Lower leg skin (tissue), 4 donors: ENCODE results near the gene TAPT1. TPM values are rescaled to one million over a fixed set of nuclear protein-coding genes. Genes with fewer than 3 reads are reported as not detected.
A peak's percentile ranks its signal among the peaks of the same experiment; 100 is the strongest.

Experiments used
- DNase-seq, 2 donors: peaks; one replicate each; pipeline ENCODE4 v3.0.0-alpha.2; 2019; ENCODE audit warnings: low spot score in 2 of 2
- H3K4me3 ChIP-seq: fragments of 200-600 bp; sonication (generic); 2 replicates; pipeline ENCODE4 v1.5.1; 2017; ENCODE audit warnings: mild to moderate bottlenecking, low read depth; ENCODE audit not compliant: poor library complexity, severe bottlenecking
- POLR2A ChIP-seq, 2 donors: fragments of 450-650 bp; IDR thresholded peaks; one replicate each; pipeline ENCODE4 v1.6.1; 2016 to 2017; ENCODE audit warnings: antibody characterized with exemption in 2 of 2, mild to moderate bottlenecking in 1 of 2, moderate library complexity in 1 of 2
- WGBS, 2 donors: methylation state at CpG; one replicate each; pipeline ENCODE4 v1.1.5; 2018; 5-methylcytosine and 5-hydroxymethylcytosine counted together
- intact Hi-C: fragments of 100-400 bp; cut with DNase I; formaldehyde crosslinking; loops from one replicate; pipeline ENCODE4 v1.15.0; 2023; ENCODE audit warnings: low total_unique reads
- total RNA-seq, 4 donors: library from RNA; depleted of rRNA; stranded (reverse); fragments of >200 nt; gene quantifications; one replicate each; pipeline ENCODE4 v1.1.0, GENCODE V29; 2016
- TF ChIP-seq, protein P1 (sequence below), 3 donors: fragments of 450-650 bp; IDR thresholded peaks; one replicate each; pipeline ENCODE4 v1.5.1; 2016; ENCODE audit warnings: antibody characterized with exemption in 3 of 3, mild to moderate bottlenecking in 3 of 3, moderate library complexity in 2 of 3

Gene TAPT1
- total RNA-seq, 4 donors from 2014 or later = 10.5 to 31.0 (median 18.7) TPM

- DNase-seq = no peak
- WGBS, 2 donors = 81 to 86% methylated on average over 1 of the region's 1 CpG
- no peak overlapping the region for H3K4me3 ChIP-seq
- intact Hi-C loops = no loop called here
- TF ChIP-seq, protein P1, sequence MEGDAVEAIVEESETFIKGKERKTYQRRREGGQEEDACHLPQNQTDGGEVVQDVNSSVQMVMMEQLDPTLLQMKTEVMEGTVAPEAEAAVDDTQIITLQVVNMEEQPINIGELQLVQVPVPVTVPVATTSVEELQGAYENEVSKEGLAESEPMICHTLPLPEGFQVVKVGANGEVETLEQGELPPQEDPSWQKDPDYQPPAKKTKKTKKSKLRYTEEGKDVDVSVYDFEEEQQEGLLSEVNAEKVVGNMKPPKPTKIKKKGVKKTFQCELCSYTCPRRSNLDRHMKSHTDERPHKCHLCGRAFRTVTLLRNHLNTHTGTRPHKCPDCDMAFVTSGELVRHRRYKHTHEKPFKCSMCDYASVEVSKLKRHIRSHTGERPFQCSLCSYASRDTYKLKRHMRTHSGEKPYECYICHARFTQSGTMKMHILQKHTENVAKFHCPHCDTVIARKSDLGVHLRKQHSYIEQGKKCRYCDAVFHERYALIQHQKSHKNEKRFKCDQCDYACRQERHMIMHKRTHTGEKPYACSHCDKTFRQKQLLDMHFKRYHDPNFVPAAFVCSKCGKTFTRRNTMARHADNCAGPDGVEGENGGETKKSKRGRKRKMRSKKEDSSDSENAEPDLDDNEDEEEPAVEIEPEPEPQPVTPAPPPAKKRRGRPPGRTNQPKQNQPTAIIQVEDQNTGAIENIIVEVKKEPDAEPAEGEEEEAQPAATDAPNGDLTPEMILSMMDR (IDR thresholded peaks at IDR 0.05) = no peak
- TF ChIP-seq POLR2A (IDR thresholded peaks at IDR 0.05) = no peak
Measured at GRCh38 chr4:16133406-16133805, 92.9 kb downstream of the TAPT1 start.

- no peak for TF ChIP-seq POLR2A (IDR thresholded peaks at IDR 0.05)
- TF ChIP-seq, protein P1 (IDR thresholded peaks at IDR 0.05) = no peak
- 88 to 100% methylated on average over 1 of the region's 1 CpG for WGBS, 2 donors
- no peak for DNase-seq
- H3K4me3 ChIP-seq = no peak overlapping the region
- intact Hi-C loops = no loop called here
Measured at GRCh38 chr4:16131293-16131692, 95.0 kb downstream of the TAPT1 start.

DNA sequence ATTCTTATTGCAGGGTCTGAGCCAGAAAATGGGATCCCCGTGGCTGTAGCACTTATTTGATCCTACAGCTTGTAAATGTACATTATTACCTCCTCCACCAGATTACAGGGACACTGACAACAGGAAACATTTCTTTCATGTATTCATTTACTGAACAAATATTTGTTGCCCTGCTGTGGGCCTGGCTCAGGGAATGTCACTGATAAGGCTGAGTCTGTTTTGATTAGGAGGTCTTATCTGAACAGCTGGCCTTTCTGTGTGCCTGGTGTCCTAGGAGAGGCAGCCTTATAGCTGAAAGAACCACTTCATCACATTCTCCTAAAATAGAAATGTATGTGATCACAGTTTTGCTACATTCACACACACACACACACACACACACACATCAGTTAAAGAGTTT lies 96.9 kb downstream of the TAPT1 start:
- TF ChIP-seq, protein P1 (IDR thresholded peaks at IDR 0.05) = no peak
- no peak for TF ChIP-seq POLR2A (IDR thresholded peaks at IDR 0.05)
- intact Hi-C loops = no loop called here

GRCh38 chr4:16126714-16127113 lies 99.6 kb downstream of the TAPT1 start:
- no peak for TF ChIP-seq POLR2A (IDR thresholded peaks at IDR 0.05)
- TF ChIP-seq, protein P1 (IDR thresholded peaks at IDR 0.05) = no peak
- no peak for DNase-seq
- intact Hi-C loops = no loop called here
- 100% methylated on average over 1 of the region's 1 CpG for WGBS, 2 donors
- no peak overlapping the region for H3K4me3 ChIP-seq

More for the DNA sequence above, 96.9 kb downstream of the TAPT1 start:
- 71 to 77% methylated on average over 1 of the region's 1 CpG for WGBS, 2 donors
- no peak overlapping the region for H3K4me3 ChIP-seq
- DNase-seq = no peak

DNA sequence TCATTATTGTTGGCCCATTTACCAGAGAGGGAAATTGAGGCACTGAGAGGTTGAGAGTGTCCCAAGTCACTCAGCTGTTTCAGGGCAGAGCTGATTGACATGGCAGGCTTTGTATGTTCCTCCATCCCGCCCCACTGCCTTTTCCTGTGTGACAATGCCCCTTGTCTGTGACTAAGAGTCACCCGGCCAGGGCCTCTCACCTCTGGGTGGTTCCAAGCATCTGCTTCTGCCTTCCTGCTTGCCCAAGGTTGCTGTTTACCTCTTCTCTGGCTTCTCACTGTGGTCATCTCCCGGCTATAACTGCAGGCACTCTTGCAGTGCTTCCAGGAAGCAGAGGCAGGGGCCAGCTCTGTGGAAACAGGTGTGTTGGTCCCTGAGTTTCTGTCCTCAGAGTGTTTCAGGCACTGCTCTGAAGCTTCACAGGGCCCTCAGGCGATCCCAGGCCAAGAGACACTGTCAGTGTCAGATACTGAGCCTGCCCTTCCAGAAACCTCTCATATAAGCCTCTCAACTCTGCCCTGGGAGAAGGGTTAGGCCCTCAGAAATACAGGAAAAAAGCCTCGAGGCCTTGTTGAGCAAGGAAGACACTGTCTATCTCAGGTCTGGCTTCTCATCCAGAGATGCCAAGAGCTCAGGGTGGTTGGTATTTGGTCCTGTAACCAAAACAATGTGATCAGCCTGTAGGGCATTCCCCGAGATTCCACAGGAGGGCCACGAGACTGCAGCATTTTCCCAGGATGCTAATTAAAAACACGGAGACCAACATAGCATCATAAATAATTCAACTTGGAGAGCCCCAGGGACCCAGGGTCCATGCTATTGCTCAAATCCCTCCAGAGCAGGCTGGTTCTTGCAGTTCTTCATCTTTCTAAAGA lies 100.5 kb downstream of the TAPT1 start:
- 53 to 62% methylated on average over 7 to 8 of the region's 8 CpGs for WGBS, 2 donors
- peak in 1 of 2 donors; percentile 69 for DNase-seq
- intact Hi-C loops = no loop called here
- no peak for TF ChIP-seq POLR2A (IDR thresholded peaks at IDR 0.05)
- TF ChIP-seq, protein P1 (IDR thresholded peaks at IDR 0.05) = no peak
- H3K4me3 ChIP-seq = no peak overlapping the region
